Mammary epithelial cell (primary cell): ENCODE results near the gene PTGES.
"Not testable (repeated sequence)": the region's sequence is repeated elsewhere in the genome, so short reads cannot be mapped to it uniquely, and the experiment has no call there.

Source experiments
- EZH2 ChIP-seq: IDR thresholded peaks from 2 replicates; pipeline ENCODE4 v1.6.1; 2012; ENCODE audit warnings: low read length, inconsistent platforms, borderline replicate concordance
- TF ChIP-seq, protein P1 (sequence below), 2 donors: IDR thresholded peaks in 1 of 2; conservative IDR thresholded peaks in 1 of 2; 2 replicates each; pipeline ENCODE4 v1.5.1; 2011 to 2012; ENCODE audit warnings: inconsistent platforms in 2 of 2, low read length in 2 of 2, mild to moderate bottlenecking in 2 of 2, control low read depth in 1 of 2, low read depth in 1 of 2; ENCODE audit not compliant: insufficient read depth in 1 of 2; ENCODE audit errors: extremely low read depth in 1 of 2

DNA sequence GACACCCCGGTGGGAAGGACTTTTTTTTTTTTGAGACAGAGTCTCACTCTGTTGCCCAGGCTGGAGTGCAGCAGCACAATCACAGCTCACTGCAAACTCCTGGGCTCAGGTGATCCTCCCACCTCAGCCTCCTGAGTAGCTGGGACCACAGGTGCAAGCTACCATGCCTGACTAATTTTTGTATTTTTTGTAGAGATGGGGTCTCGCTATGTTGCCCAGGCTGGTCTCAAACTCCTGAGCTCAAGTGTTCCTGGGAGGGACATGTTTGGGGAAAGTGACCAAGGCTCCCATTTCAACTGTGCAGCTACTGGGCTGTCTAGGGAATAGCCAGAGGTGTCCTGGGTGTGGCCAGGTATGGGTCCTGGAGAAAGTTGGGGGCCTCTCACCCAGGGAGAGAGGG is 43.2 kb upstream of the PTGES start:
- TF ChIP-seq, protein P1, sequence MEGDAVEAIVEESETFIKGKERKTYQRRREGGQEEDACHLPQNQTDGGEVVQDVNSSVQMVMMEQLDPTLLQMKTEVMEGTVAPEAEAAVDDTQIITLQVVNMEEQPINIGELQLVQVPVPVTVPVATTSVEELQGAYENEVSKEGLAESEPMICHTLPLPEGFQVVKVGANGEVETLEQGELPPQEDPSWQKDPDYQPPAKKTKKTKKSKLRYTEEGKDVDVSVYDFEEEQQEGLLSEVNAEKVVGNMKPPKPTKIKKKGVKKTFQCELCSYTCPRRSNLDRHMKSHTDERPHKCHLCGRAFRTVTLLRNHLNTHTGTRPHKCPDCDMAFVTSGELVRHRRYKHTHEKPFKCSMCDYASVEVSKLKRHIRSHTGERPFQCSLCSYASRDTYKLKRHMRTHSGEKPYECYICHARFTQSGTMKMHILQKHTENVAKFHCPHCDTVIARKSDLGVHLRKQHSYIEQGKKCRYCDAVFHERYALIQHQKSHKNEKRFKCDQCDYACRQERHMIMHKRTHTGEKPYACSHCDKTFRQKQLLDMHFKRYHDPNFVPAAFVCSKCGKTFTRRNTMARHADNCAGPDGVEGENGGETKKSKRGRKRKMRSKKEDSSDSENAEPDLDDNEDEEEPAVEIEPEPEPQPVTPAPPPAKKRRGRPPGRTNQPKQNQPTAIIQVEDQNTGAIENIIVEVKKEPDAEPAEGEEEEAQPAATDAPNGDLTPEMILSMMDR (conservative IDR thresholded peaks at IDR 0.05 in 1 of 2, IDR thresholded peaks at IDR 0.05 in 1 of 2; ENCODE audit: extremely low read depth in 1 of 2, insufficient read depth in 1 of 2, low read depth in 1 of 2, low read length in 2 of 2), result not testable (repeated sequence)
- not testable (repeated sequence) for TF ChIP-seq EZH2
